HG03442 (cell line): ENCODE results near the gene PHF2.

Source experiments
- ATAC-seq: cut with Tn5 transposase; IDR thresholded peaks from one replicate; pipeline ENCODE4 v1.9.1; 2021; ENCODE audit warnings: mild to moderate bottlenecking, moderate library complexity; ENCODE audit not compliant: unreplicated experiment

PHF2 gene

GRCh38 chr9:93693129-93693528, 116.7 kb downstream of the PHF2 start:
- ATAC-seq, result no peak

- no peak for ATAC-seq
These were observed 121.2 kb downstream of the PHF2 start for GRCh38 chr9:93697352-93698139.

GRCh38 chr9:93698140-93698908, 121.9 kb downstream of the PHF2 start:
- no peak for ATAC-seq

GRCh38 chr9:93699650-93700049, 123.3 kb downstream of the PHF2 start:
- no peak for ATAC-seq

GRCh38 chr9:93701494-93702218, 125.3 kb downstream of the PHF2 start:
- ATAC-seq, result no peak

GRCh38 chr9:93702261-93702660, 125.9 kb downstream of the PHF2 start:
- no peak for ATAC-seq

GRCh38 chr9:93708289-93708986, 132.1 kb downstream of the PHF2 start:
- no peak for ATAC-seq

GRCh38 chr9:93708987-93709302, 132.6 kb downstream of the PHF2 start:
- no peak for ATAC-seq

- no peak for ATAC-seq
These were observed 133.4 kb downstream of the PHF2 start for GRCh38 chr9:93709600-93710369.

- ATAC-seq, result no peak
These were observed 134.0 kb downstream of the PHF2 start for GRCh38 chr9:93710370-93710723.

DNA sequence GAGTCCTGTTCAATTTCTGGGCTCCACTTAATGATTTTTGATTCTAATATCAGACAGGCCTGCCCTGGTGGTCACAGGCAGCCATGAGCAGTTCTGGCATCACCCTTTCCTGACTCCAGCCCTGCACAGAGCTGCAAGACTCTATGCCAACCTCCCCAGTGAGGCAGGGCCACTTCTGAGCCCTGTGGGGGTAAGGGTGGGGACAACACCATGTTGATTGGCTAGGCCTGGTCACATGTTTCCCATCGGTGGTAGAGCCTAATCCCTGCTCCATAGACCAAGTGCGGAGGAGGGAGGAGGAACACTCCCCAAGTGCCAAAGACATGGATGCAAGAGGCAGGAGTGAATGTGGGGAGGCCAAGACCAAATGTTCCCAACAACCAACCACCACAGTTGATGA, 134.6 kb downstream of the PHF2 start:
- no peak for ATAC-seq

- ATAC-seq, result no peak
These were observed 136.5 kb downstream of the PHF2 start for GRCh38 chr9:93712896-93713295.

DNA sequence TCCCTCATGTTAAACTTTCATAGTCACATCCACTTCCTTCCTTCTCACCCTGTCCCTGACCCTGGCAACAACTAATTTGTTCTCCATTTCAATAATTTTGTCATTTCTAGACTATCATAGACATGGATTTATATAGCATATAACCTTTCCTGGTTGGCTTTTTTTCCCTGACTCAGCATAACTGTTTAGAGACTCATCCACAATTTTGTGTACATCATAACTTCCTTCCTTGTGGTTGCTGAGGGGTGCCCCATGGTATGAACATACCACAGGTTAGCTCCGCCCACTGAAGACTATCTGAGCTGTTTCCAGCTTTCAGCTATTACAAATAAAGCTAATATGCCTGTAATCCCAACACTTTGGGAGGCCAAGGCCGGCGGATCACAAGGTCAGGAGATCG, 137.3 kb downstream of the PHF2 start:
- ATAC-seq, result no peak

GRCh38 chr9:93721417-93721965, 145.1 kb downstream of the PHF2 start:
- no peak for ATAC-seq

DNA sequence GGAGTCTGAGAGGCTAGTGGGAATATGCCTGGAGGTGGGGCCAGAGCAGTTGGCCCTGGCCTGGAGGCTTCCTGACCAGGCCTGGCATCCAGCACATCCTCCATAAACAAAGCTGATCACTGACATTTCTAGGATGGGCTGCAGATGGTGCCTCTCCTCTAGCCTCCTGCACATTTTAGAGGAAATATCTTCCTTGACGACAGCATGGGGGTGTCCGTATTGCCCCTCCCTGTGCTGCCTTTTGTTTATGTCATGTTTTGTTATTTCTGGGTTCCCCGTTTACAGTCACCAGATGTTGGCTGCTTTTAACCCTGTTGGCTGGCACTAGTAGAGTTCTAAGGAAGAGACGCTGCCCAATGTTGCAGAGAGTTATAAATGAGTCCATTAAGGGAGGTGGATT, 148.5 kb downstream of the PHF2 start:
- ATAC-seq, result no peak

DNA sequence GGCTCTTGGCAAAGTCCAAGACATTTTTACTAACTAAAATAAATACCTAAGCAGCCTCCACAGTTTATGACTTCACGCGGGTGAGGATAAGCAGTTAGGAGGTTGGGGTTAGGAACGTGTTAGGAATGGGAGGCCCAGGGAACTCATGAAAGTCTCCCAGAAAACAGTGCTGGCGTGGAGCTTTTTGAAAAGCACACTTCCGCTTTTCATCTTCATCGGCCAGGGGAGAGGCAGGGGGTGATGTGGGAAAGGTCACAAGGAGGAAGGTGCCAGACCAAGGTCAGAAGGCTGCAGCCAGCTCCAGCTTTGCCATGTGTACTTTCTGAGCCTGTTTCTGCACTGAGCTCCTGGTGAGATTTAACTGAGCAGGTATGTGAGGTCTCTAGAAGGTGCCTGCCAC, 149.0 kb downstream of the PHF2 start:
- no peak for ATAC-seq

- no peak for ATAC-seq
These were observed 149.8 kb downstream of the PHF2 start for GRCh38 chr9:93726147-93726546.
